DMS153 (cell line): ENCODE measurements around the gene SUFU.
"Not testable (repeated sequence)": the region's sequence is repeated elsewhere in the genome, so short reads cannot be mapped to it uniquely, and the experiment has no call there.

Experiments used
- DNase-seq: peaks from one replicate; lab custom pipeline; 2025; lab: John Stamatoyannopoulos, UW

The SUFU gene

DNA sequence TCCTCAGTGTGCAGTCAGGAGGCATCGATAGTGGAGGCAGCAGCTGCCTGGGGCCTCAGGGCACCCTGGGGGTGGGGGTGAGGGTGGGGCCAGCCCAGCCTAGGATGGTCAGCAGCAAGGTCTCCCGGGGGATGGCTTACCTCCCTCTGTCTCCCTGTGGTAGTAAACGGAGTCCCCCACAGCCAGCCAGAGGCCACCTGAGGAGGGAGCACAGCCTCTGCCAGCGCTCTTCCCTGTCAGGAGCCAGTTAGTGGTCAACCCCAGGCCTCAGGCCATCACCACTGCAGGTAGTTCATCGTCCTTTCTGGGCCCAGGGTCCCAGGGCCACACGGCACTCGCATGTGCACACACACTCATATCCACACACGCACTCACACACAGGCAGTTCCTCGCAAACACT, 23.4 kb upstream of the SUFU start:
- DNase-seq: no peak

DNA sequence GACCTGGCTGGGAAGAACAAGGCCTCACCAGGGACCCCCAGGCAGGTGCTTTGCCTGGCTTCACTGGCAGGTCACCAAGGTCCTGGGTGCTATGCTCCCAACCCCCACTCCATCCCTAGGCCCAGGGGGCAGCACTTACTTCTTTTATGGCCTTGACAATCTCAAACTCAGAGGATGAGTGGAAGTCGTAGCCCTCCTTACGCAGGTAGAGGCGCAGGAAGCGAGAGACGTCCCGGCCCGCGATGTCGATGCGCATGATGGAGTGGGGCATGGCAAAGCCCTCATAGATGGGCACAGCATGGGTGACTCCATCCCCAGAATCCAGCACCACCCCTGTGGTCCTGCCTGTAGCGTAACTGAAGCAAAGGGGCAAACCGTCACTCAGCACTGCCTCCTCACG, 19.8 kb upstream of the SUFU start:
- DNase-seq: no peak

DNA sequence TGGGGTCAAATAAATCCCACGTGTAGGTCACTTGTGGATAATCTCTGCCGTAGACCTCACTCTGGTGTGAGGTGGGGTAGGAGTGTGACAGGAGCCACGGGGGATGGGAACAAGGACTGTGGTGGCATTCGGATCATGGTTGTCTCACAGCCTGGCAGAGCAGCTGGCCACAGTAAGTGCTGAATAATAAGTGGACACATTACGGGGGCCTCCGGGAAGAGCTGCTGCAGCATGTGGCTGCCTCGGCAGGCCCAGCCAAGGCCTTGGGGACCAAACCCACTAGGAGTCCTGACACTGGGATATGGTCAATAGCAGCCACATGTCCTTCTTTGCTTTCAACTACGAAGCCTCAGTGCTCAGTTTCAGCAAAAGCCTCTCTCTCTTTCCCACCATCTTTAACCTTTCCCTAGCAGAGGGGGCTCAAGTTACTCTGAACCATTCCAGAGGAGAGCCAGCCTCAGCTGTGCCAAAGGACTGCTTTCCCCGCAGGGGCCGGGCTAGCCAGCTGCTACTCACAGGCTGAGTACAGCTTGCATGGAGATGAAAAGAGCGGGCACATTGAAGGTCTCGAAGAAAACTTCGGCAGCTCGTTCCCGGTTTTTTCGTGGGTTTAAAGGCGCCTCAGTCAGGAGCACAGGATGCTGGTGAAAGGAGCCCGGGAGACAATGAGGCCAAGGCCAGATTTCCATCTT, 18.5 kb upstream of the SUFU start:
- no peak for DNase-seq

DNA sequence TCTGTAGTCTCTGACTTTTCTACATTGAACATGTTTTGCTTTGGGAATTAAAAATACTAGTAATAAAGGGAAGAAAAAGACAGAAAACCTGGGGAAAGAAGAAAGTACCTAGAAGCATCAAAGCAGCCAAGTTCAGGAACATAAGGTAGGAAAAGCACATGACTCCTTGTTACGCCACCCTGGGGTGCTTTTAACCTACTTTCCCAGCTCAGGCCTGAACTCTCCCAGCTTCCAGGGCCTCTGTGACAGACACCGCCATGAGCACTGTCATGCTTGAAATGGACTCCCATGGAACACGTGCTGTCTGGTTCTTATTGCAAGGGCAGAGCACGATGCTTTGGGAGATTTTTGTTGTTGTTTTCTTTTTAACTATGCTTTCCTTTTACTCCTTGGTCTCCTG, 12.6 kb upstream of the SUFU start:
- DNase-seq: no peak

DNA sequence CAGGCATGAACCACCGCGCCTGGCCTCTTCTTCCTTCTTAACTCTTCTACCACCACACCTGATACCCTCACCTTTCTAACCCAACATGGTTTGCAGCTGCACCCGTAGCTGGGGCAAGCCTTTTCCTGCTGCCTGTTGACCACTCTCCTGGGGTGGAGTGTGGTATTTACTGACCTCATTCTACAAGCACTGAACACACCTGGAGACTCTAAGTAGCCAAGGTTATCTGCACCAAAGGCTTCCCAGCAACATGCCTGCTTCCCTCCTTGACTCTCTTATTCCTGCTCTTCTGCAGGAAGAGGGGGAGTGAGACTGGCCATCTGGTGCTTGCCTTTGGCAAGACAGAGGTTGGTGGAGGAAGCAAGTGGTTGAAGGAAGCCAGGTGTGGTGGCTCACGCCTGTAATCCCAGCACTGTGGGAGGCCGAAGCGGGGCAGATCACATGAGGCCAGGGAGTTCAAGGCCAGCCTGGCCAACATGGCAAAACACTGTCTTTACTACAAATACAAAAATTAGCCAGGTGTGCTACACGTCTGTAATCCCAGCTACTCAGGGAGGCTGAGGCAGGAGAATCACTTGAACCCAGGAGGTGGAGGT, 11.3 kb upstream of the SUFU start:
- no peak for DNase-seq

DNA sequence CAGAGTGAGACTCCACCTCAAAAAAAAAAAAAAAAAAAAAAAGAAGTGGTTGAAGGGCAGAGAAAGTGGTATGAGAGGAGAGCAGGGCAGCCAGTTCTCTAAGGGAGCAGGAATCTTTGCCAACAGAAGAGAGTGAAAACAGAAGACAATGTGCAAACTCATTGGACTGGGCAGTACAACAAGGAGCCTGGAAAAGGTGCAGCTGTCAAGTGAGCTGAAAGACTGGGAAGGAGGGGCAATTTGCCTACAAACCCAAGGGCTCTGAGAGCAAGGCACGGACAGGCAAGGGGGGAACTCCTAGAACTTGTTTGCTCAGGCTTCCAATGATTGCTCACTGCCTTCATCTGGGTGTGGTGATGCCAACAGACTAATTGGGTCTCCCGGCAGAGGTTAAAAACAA, 10.8 kb upstream of the SUFU start:
- DNase-seq: no peak

DNA sequence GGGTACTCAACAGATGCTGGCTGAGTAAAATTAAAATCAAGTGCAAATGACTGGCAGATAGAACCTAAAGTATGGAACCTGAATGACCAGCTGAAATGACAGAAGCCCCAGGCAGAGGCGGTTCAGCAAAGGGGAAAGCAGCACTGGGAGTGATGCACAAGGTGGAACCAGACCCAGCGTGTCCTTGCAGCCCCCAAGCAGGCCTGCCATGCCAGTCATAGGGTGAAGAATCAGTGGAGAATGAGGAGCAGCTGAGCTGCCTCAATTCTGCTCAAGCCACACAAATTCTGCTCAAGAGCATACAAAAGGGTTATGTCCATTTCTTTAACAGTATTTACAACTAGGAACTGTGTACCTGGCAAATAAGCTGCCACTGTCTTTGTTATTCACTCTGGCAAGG, 10.0 kb upstream of the SUFU start:
- no peak for DNase-seq

DNA sequence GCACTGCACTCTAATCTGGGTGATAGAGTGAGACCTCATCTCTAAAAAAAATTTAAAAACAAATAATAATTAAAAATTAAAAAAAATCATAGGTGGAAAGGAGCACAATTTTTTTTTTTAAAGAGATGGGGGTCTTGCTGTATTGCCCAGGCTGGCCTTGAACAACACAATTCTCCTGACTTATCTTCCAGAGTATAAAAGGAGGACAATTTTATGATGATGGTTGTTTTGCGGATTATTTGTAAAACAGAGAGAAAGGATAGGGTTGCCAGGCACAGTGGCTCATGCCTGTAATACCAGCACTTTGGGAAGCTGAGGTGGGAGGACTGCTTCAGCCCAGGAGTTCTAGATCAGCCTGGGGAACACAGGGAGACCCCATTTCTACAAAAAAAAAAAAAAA, 6.2 kb upstream of the SUFU start:
- DNase-seq: no peak

DNA sequence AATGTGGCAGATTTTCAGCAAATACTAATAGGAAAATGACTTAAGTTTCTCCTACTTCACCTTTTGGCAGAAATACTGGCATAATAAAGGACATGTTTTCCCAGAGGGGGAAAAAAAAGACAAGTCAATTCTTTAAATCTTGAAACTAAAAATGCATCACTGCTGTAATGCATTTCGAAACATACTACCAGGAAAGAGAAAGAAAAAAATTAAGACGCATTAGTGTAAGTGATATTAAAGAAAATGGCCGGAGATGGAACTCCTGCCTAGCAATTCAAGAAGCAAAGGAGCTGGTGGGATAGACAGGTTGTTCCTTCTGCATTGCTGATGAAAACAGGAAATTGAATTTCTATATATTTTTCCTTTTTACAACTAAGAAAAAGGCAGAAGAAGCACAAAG, 4.4 kb upstream of the SUFU start:
- no peak for DNase-seq

DNA sequence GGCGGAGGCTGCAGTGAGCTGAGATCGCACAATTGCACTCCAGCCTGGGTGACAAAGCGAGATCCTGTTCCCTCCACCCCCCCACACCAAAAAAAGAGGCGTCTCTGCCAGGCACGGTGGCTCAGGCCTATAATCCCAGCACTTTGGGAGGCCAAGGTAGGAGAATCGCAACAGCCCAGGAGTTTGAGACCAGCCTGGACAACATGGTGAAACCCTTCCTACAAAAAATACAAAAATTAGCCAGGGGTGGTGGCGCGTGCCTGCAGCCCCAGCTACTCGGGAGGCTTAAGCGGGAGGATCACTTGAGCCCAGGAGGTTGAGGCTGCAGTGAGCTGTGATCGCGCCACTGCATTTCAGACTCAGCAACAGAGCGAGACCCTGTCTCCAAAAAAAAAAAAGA, 3.1 kb upstream of the SUFU start:
- not testable (repeated sequence) for DNase-seq

DNA sequence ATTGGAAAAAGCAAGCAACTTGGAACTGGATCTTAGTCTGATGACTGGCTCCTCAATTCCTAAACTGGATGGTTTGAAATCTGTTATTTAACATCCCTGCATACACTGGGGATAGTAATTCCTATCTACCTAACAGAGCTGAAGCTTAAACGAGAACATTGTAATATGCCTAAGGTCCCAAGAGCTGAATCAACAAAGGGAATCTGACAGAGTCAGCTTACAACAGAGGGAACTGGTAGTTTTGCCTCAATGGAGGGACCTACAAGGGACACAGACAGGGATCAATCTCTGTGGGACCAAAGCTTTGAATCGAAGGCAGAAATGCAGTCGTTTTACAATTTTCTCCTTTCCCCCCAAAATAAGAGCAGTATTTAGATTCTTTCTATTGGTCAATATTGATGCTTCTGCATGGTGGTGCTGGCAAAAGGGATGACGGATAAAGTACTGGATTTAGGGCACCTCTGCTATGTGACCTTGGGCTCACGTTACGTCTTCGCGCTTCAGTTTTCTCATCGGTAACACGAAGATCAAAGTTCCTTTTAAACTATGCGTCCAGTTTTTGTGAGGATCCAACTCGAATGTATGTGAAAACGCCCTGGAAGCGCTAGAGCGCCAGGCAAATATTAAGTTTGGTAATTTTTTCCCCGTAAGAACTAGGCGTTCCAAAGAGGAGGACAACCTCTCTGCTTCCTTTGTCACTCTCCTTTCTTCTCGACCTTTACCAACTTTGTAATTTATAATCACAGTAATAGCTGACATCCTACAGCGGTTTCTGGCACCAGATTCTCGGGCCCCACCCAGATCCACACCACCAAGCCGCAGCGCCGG, 2.4 kb upstream of the SUFU start:
- no peak for DNase-seq

DNA sequence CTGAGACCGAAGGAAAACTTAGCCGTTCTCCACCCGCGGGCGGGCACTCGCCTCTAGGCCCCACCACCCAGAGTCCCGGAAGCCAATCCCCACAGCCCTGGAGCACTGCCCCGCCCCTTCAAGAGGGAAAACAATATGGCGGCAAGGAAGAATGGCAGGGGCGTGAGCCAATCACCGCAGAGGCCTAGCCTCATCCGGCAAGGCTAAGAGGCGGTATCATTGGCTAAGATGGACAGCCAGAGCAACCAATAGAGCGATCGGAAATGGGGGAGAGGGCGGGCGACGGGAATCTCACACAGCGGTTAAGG, 1.8 kb upstream of the SUFU start:
- peak; percentile 97 for DNase-seq

DNA sequence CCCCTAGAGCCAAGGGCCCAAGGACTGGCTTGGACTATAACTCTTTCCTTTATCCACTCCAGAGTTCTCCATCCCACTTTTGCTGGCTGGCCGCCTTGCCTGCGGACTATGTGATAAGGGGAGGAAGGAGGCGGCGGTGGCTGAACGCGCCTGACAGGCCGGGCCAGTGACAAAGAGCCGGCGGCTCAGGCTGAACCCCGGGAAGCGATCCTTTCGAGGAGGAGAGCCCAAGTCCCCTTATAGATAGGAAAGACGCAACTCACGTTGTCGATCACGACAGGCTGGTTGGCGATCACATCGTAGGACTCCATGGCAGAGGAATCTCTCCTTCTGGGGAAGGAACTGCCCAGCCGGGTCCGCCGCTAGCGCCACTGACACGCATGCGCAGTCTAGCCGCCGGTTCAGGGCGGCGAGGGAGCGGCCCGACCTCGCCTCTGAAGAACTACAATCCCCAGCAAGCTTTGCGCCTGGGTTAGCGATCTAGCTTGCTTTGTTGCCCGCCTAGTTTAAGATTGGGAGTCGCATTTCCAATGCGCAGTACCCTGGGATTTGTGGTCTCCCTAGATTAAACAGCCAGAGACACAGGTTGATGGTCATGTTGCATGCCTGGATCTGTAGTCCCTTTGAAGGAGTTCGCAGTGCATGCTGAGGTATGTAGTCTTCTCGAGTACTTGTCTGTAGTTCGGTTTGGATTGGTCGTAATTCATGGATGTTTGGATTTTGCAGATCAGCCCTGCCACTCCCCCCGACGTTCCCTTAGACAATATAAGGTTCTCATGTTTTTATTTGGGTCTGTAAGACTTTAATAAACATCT, 1.2 kb upstream of the SUFU start, which contains the start of gene ACTR1A:
Gene ACTR1A (minus strand): TSS at position 376 of the 815 bp plus-strand sequence. CDS start 65 bp downstream, at position 311.
- DNase-seq: peak; percentile 100

DNA sequence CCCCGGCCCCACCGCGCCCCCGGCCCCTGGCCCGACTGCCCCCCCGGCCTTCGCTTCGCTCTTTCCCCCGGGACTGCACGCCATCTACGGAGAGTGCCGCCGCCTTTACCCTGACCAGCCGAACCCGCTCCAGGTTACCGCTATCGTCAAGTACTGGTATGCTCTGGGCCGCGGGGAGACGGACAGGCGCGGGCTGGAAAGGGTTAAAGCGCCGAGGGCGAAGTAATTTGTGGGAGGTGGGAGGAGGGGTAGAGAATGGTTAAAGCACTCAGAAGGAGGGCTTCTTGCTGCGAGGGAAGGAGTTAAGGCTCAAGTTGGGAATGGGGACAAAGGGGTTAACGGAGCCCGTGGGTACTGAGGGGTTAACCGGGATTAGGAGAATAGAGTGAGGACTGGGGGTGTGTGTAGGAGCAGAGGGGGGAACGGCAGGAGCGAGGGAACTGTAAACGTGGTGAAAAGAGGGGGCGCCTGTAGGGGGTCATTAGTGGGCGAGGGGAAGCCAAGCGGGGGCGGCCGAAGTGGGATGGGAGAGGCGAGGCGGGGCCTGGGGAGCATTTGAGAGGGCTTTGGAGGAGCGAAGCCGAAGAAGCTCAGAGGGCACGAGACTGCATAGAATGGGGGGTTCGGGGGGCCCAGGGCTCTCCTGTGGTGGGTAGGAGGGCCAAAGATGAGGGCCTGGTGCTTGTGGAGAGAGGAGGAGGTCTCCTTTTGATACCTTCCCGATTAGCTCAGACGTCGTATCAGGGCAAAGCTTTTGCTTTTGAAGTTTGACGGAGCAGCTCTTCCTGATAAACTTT, 605 bp downstream of the SUFU start:
- DNase-seq: no peak

DNA sequence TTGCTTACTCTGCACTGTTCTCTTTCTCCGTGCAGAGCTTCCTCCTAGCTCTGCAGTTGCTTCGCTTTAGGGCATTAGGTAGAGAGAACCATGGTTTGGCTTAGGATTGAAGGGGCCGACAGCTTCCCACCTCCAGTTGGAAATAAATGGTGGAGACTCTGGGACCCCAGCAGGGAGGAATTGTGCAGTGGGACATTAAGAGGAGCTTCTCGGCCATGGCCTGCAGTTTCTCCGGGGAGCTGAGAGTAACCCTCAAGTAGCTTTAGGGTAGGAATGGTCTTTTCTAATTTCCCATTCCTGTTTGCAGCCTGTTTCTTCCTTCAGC, 1.2 kb downstream of the SUFU start:
- no peak for DNase-seq

DNA sequence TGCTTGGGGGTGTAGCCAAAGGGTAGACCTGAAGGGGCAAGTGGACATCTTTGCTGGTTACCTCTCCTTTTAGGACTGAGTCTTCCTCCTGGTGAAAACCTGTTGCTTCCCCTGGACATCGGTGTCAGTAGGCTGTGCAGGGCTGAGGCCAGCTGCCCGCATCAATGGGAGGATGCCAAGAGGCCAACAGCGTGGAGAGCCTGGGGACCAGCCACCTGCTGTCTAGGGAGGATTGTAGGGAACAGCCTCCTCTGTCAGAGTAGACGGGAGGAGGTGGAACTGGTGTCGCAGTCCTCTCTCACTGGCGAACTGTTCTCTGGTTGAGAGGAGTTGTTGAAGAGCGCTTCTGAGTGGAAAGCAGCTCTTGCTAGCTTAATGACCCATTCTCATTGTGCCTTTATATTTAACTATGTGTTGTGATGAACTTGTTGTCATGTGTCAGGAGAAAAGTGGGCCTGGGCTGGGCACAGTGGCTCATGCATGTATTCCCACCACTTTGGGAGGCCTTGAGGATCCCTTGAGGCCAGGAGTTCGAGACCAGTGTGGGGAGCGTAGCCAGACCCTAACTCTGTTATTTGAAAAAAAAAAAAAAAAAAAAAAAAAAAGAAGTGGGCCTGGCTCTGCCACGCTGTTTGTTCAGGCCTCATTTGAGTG, 1.8 kb downstream of the SUFU start:
- DNase-seq: no peak

DNA sequence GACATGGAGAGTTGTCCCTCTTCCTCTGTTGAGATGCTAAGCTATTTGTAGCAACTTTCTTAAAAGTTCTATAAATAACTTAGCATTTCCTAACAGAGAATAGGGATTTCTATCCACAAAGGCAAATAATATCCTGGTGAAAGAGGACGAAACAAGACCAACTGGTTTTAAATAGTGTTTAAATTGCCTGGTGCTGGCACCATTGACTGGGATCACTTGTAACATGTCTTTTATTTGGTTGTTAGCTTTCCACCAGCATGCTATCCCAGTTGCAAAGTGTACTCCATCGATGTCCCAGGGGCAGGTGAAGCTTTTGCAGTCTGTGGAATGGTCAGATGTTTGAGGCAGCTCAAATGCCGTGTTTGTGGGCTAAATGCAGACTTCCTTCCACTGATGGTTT, 3.7 kb downstream of the SUFU start:
- DNase-seq: no peak

DNA sequence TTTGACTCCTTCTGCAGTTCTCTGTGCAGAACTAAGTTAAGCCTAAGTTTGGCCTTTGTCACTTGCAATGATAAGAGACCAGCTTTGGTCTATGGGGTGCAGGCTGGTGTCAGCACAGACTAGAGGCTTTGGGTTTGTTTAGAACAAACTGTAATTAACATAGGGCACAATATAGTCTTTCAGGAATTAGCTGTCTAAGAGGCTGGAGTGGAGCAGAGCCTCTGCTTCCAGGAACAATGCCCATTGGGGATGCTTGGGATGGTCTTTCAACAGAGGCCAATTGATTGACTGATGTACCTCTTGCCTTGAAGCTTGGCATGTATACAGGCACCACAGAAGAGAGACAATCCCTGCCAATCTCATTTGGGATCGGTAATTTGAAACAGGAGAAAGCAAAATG, 4.7 kb downstream of the SUFU start:
- no peak for DNase-seq

DNA sequence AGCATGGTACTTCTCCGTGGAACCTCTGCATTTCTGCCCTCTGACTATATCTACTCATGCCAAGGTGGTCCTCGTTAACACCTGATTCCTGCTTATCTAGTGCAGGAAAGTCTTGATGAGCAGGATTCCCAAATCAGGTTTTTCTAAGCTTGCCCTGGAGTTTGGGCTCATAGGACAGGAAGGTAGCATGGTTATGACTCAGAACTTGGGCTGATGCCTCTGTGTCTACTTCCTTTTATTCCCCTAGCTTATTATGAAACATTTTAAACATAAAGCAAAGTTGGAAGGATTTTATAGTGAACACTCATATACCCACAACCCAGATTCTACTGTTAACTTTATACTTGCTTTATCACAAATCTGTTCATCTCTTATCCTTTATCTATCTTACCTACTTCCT, 5.6 kb downstream of the SUFU start:
- no peak for DNase-seq

DNA sequence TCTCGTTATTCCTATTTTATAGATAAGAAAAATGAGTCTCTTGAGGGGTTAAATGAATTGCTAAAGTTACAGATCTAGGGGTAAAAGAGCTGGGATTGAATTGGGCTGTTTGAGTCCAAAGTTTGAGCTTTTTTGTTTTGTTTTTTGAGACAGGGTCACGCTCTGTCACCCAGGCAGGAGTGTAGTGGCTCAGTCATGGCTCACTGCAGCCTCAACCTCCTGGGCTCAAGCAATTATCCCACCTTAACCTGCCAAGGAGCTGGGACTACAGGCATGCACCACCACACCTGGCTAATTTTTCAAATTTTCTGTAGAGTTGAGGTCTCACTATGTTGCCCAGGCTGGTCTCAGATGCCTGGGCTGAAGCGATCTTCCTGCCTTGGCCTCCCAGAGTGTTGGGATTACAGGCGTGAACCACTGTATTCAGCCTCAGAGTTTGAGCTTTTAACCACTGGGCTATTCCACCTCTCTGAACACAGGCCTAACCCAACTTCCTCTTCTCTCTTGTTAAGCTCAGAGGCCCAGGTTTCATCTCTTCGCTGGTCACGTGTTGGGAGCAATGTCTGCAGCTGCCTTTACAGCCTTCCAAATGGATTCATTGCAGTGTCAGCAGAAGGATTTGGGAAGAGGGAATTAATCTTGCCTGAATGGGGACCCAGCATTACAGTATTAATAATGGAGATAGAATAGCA, 8.0 kb downstream of the SUFU start:
- DNase-seq: no peak
